Activated T-cell treated with anti-CD3 and anti-CD28 coated beads for 4 hours (primary cell): ENCODE data around the gene PBOV1.

Source experiments
- DNase-seq: peaks from one replicate; pipeline ENCODE4 v3.0.0-alpha.2; 2020

PBOV1 gene

DNA sequence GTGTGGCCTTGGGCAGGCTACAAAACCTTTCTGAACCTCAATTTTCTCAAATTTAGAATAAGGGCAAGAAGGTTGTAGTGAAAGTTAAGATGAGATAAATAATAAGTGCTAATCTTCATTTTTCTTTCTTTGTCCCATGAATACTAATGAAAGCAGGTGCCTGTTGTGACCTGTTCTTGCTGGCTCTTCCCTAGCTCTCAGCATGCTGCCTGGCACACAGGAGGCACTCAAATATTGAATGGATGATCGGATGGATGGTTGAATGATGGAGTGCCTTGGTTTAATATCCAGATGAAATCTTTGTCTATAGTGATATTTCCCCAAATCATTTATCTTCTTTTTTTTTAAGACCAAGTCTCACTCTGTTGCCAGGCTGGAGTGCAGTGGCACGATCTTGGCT, 15.0 kb downstream of the PBOV1 start:
- no peak for DNase-seq

DNA sequence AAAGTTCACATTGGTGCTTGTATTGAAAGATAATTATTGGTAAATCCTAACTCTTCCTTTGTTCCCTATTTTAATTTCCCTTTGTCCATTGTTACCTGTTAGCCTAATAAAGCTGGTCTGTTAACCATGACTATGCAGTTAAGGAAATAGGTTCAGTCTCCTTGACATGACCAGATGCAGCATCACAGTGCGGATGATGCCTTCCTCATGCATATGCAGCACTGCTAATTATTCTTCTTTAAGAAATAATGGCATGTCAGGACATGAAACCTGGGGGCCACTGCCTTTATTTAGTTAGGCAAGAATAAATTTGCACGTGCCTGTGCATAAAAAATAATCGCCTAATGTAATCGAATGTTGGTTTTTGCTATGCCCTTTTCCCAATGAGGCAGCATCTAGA, 16.5 kb downstream of the PBOV1 start:
- no peak for DNase-seq

DNA sequence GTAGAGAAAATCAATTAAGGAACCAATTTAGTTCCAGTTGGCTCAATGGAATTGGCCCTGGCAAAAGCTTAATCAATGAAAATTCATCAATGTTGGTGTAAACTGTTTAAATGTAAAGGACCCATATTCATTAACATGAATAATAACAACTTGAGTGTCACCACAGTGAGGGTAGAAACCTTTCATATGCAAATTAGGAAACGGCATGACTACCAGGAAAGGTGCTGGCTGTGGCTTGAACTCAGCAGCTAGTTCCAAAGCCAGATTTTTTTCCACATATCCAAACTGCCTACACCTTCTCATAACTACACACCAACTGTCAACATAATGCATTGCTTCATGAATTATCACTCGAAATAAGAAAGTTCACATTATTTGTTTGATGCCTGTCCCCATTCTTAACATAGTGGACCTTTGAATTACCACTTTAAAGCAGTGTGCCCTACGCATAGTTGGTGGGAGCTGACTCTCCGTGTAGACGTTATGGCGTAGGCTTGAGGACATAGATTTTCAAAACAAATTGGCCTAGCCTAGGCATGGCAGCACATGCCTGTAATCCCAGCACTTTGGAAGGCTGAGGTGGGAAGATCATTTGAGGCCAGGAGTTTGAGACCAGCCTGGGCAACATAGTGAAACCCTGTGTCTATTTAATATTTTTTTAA, 19.7 kb downstream of the PBOV1 start:
- DNase-seq: no peak

DNA sequence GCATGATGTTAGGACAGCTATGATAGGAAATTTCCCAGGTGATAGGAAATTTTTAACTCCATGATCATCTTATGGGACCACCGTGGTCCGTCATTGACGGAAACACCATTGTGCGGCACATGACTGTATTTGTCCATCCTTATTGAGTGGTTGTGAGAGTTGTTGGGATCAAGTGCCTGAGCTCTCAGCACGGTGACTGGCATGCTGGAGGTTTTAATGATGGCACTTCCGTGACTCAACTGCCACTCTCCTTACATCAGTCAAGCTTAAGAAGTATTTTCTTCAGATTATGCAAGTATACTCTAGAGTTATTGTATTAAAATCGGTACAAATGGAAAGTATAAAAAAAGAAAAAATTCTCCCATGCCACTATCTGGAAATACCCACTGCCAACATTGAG, 20.7 kb downstream of the PBOV1 start:
- DNase-seq: no peak

DNA sequence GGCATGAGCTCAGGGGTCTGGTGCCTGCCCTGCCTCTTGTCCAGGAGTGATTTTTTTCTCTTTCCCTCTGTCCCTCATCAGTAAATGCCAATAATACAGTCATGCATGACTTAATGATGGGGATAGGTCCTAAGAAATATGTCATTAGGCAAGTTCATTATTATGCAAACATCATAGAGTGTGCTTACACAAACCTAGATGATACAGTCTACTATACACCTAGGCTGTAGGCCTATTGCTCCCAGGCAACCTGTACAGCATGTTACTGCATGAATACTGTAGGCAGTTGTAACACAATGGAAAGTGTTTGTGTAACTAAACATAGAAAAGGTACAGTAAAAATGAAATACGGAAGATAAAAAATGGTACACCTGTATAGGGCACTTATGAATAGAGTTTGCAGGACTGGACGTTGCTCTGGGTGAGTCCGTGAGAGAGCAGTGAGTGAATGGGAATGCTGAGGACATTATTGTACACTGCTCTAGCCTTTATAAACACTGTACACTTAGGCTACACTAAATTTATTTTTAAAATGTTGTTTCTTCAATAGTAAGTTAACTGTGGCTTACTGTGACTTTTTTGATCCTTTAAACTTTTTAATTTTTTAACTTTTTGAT, 22.1 kb downstream of the PBOV1 start:
- DNase-seq: no peak

DNA sequence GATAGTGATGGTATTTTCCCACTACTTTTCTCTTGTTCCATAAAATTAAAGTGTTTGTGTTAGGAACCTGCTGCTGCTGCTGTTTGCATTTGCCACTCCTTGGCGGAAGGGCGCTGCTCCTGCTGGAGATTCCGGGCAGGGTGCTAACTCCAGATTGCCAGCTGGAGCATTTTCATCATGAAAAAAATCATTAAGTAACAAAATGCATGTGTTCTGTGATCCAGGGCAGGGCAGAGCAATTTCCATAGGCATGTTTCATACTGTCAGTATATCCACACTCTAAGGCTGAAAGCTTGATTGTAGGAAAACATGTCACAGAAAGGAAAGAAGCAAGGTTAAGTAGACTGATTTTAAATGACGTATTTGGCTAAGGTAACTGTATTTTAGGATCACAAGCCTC, 24.0 kb downstream of the PBOV1 start:
- DNase-seq: no peak

DNA sequence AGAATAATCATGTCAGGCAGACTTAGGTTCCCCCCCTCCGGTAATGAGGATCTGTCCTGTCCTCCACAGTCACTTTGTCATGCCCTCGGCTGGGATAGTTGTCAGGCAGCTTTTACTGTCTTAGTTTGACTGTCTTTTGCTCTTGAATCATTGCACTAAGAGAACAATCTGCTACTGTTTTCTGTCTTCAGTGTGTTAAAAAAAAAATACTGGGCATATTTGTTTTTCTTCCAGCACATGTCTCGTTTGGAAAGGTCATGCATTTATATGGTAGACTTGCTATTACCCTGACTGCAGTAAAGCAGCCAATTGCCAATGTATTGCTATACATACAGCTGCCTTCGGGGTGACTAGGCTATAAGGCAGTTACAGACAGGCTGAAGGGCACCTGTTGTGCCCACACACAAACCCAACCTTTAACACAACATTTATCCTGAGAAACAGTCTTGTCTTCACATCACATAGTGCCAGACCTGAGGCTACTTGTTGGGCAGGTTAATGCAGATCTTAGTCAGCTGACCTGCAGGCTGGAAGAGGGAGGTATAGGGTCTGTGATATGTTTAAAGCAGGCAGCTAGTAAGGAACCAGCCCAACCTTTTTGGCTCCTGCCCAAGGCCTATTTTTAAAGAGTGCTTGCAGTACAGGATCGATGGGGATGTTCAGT, 29.9 kb downstream of the PBOV1 start:
- no peak for DNase-seq

DNA sequence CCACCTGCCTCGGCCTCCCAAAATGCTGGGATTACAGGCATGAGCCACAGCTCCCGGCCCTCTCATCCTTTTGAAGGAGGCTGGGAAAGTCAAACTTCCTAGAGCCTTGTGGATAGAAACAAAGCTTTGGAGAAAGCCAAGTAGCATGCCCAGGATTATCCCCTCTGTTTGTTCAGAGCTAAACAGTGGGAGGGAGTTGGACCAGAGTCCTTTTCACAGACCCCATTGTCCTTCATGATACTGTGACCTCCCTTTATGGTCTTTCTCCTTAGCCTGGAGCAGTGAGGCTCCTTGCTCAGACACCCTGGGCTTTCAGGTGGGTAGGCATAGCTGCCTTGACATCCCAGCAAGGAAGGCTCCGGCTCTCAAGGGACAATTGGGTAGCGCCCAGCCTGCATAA, 31.1 kb downstream of the PBOV1 start:
- no peak for DNase-seq

DNA sequence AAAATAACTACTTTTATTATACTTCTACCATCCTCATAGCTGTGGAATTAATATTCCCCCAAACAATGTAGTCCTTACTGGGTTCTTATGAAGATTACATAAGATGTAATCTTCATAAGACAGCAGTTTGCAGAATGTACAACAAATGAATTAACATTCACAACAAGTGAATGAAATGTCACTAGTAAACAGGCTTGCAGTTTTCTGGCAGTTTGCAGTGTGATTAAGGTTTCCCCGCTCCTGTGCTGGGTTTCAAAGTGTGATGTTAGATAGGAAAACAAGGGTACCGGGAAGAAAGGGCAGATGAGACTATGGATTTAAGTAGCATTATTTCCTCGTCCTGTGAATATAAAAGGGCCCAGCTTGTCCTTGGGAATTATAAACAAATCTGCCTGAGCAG, 34.1 kb downstream of the PBOV1 start:
- DNase-seq: no peak

DNA sequence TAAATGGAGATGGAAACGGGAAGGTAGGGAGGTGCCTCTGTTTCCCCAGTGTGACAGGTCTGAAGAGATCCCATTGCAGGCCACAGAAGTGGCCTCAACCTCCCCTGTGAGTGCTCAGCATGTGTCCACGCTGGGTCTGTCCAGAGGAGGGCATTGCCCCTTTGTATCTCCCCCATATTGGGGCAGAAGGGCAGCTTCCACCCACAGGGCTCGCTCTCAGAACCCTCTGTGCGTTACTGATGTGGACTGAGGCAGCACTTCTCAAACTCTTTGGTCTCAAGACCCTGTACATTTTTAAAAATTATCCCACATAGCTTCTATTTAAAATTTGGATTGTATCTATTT, 34.5 kb downstream of the PBOV1 start:
- DNase-seq: no peak

DNA sequence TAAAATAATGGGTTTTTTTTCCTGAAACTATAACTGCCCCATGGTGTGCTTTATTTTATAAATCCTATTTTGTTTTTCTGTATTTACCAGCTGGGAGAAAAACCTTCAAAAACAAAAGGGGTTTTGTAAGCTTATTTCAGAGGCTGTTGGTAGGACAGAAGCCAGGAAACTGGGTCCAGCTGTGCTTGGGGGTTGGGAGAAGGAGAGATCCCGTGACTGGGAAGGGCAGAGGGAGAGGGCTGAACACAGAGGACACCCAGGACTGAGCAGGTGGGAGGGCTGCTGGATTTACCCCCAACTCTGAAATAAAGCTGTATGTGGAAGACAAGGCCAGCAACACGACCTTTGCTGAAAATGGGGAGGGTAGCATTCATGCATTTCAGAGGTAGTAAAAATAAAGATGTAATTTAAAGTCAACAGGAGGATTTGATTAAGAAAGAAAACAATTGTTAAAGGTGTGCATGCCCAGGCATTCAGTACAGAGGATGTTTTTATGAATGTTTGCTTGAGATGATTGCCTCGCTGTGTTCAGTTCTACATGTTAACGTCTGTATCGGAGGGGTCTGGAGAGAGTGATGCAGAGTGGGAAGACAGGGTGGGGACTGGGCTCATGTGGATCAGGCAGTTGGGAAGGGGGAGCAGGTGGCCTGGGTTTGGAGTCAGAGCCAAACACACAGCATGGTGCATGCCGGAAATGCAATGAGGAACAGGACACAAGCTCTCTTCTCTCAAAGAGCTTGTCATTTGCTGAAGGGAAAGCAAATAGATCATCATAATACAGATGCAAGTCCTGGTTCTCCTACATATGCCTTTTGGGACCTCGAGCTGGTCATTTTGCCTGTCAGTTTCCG, 35.1 kb downstream of the PBOV1 start:
- no peak for DNase-seq

DNA sequence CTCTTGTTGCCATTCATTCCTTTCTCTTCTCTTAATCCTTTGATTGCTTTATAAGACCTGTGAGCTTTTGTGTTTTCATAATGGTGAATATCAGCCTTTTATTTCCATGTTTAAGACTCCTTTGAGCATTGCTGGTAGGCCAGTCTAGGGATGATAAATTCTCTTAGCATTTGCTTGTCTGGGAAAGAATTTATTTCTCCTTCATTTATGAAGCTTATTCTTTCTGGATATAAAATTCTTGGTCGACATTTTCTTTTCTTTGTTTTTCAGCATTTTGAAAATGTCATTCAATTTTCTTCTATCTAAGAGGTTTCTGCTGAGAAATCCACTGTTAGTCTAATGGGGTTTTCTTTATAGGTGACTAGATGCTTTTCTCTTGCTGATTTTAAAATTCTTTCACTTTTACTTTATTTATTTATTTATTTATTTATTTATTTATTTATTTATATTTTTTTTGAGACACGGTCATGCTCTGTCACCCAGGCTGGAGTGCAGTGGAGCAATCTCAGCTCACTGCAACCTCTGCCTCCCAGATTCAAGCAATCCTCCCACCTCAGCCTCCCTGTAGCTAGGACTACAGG, 41.5 kb downstream of the PBOV1 start:
- no peak for DNase-seq

DNA sequence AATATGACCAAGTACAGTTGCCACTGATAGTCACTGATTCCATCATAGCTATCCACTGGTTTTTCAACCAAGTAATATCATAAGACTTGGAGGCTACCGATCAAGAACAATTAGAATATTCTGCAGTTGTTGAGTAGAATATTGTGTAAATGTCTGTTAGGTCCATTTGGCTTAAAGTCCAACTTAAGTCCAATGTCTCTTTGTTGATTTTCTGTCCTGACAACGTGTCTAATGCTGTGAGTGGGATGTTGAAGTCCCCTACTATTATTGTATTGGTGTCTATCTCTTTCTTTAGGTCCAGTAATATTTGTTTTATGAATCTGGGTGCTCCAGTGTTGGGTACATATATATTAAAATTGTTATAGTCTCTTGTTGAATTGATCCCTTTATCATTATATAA, 42.7 kb downstream of the PBOV1 start:
- no peak for DNase-seq
